ENCODE results near the gene TCF7L2.

Gene TCF7L2

GRCh38 chr10:113177156-113177935, 227.3 kb downstream of the TCF7L2 start:
- FAIRE-seq (no peak), DNase-seq (ENCODE audit: insufficient read length) (no peak)
- TF ChIP-seq TAF1 (IDR thresholded peaks at IDR 0.05; ENCODE audit: borderline replicate concordance, low read depth, low read length) = no peak
- TF ChIP-seq POLR2AphosphoS5 (IDR thresholded peaks at IDR 0.05; ENCODE audit: low read depth, low read length) = no peak
- TF ChIP-seq POLR2A (IDR thresholded peaks at IDR 0.05; ENCODE audit: low read depth, low read length) = no peak

GRCh38 chr10:113177936-113178335, 227.9 kb downstream of the TCF7L2 start:
- no peak for FAIRE-seq
- DNase-seq (ENCODE audit: insufficient read length) = no peak
- TF ChIP-seq POLR2AphosphoS5 (IDR thresholded peaks at IDR 0.05; ENCODE audit: low read depth, low read length) (no peak), POLR2A (IDR thresholded peaks at IDR 0.05; ENCODE audit: low read depth, low read length) (no peak), TAF1 (IDR thresholded peaks at IDR 0.05; ENCODE audit: borderline replicate concordance, low read depth, low read length) (no peak)

GRCh38 chr10:113178771-113179170, 228.7 kb downstream of the TCF7L2 start:
- no peak for FAIRE-seq
- no peak for TF ChIP-seq TAF1 (IDR thresholded peaks at IDR 0.05; ENCODE audit: borderline replicate concordance, low read depth, low read length)
- TF ChIP-seq POLR2A (IDR thresholded peaks at IDR 0.05; ENCODE audit: low read depth, low read length) = no peak
- TF ChIP-seq POLR2AphosphoS5 (IDR thresholded peaks at IDR 0.05; ENCODE audit: low read depth, low read length) = no peak

GRCh38 chr10:113179265-113179664, 229.2 kb downstream of the TCF7L2 start:
- DNase-seq (ENCODE audit: insufficient read length) (no peak), FAIRE-seq (no peak)
- TF ChIP-seq POLR2A (IDR thresholded peaks at IDR 0.05; ENCODE audit: low read depth, low read length) = no peak
- TF ChIP-seq TAF1 (IDR thresholded peaks at IDR 0.05; ENCODE audit: borderline replicate concordance, low read depth, low read length) = no peak
- TF ChIP-seq POLR2AphosphoS5 (IDR thresholded peaks at IDR 0.05; ENCODE audit: low read depth, low read length) = no peak

More at GRCh38 chr10:113178771-113179170, 228.7 kb downstream of the TCF7L2 start:
- no peak for DNase-seq (ENCODE audit: insufficient read length)

GRCh38 chr10:113179966-113180365, 229.9 kb downstream of the TCF7L2 start:
- TF ChIP-seq TAF1 (IDR thresholded peaks at IDR 0.05; ENCODE audit: borderline replicate concordance, low read depth, low read length) (no peak), POLR2A (IDR thresholded peaks at IDR 0.05; ENCODE audit: low read depth, low read length) (no peak), POLR2AphosphoS5 (IDR thresholded peaks at IDR 0.05; ENCODE audit: low read depth, low read length) (no peak)
- no peak for DNase-seq (ENCODE audit: insufficient read length)
- no peak for FAIRE-seq

- TF ChIP-seq TAF1 (IDR thresholded peaks at IDR 0.05; ENCODE audit: borderline replicate concordance, low read depth, low read length) (no peak), POLR2AphosphoS5 (IDR thresholded peaks at IDR 0.05; ENCODE audit: low read depth, low read length) (no peak), POLR2A (IDR thresholded peaks at IDR 0.05; ENCODE audit: low read depth, low read length) (no peak)
- FAIRE-seq = no peak
- no peak for DNase-seq (ENCODE audit: insufficient read length)
Observed at GRCh38 chr10:113180401-113181154, 230.5 kb downstream of the TCF7L2 start.

GRCh38 chr10:113182154-113182553, 232.1 kb downstream of the TCF7L2 start:
- TF ChIP-seq TAF1 (IDR thresholded peaks at IDR 0.05; ENCODE audit: borderline replicate concordance, low read depth, low read length) = no peak
- TF ChIP-seq POLR2A (IDR thresholded peaks at IDR 0.05; ENCODE audit: low read depth, low read length) = no peak
- no peak for TF ChIP-seq POLR2AphosphoS5 (IDR thresholded peaks at IDR 0.05; ENCODE audit: low read depth, low read length)
- no peak for DNase-seq (ENCODE audit: insufficient read length)
- no peak for FAIRE-seq

- FAIRE-seq (no peak), DNase-seq (ENCODE audit: insufficient read length) (no peak)
- no peak for TF ChIP-seq POLR2AphosphoS5 (IDR thresholded peaks at IDR 0.05; ENCODE audit: low read depth, low read length)
- no peak for TF ChIP-seq POLR2A (IDR thresholded peaks at IDR 0.05; ENCODE audit: low read depth, low read length)
- no peak for TF ChIP-seq TAF1 (IDR thresholded peaks at IDR 0.05; ENCODE audit: borderline replicate concordance, low read depth, low read length)
Observed at GRCh38 chr10:113183573-113183972, 233.5 kb downstream of the TCF7L2 start.

GRCh38 chr10:113187063-113187777, 237.2 kb downstream of the TCF7L2 start:
- FAIRE-seq (no peak), DNase-seq (ENCODE audit: insufficient read length) (no peak)
- no peak for TF ChIP-seq POLR2A (IDR thresholded peaks at IDR 0.05; ENCODE audit: low read depth, low read length)
- TF ChIP-seq POLR2AphosphoS5 (IDR thresholded peaks at IDR 0.05; ENCODE audit: low read depth, low read length) = no peak
- TF ChIP-seq TAF1 (IDR thresholded peaks at IDR 0.05; ENCODE audit: borderline replicate concordance, low read depth, low read length) = no peak

- FAIRE-seq (no peak), DNase-seq (ENCODE audit: insufficient read length) (no peak)
- TF ChIP-seq POLR2A (IDR thresholded peaks at IDR 0.05; ENCODE audit: low read depth, low read length) (no peak), POLR2AphosphoS5 (IDR thresholded peaks at IDR 0.05; ENCODE audit: low read depth, low read length) (no peak), TAF1 (IDR thresholded peaks at IDR 0.05; ENCODE audit: borderline replicate concordance, low read depth, low read length) (no peak)
Observed at GRCh38 chr10:113199459-113199858, 249.4 kb downstream of the TCF7L2 start.

GRCh38 chr10:113202011-113202410, 252.0 kb downstream of the TCF7L2 start:
- TF ChIP-seq TAF1 (IDR thresholded peaks at IDR 0.05; ENCODE audit: borderline replicate concordance, low read depth, low read length) (no peak), POLR2AphosphoS5 (IDR thresholded peaks at IDR 0.05; ENCODE audit: low read depth, low read length) (no peak), POLR2A (IDR thresholded peaks at IDR 0.05; ENCODE audit: low read depth, low read length) (no peak)
- DNase-seq (ENCODE audit: insufficient read length) (no peak), FAIRE-seq (no peak)

Data from GM12892 (cell line).